Measurements from ENCODE around the gene PET117. TPM values are rescaled to one million over a fixed set of nuclear protein-coding genes. Genes with fewer than 3 reads are reported as not detected.
"Not testable (repeated sequence)": the region's sequence is repeated elsewhere in the genome, so short reads cannot be mapped to it uniquely, and the experiment has no call there.

The PET117 gene
- total RNA-seq, result 6.3 TPM

DNA sequence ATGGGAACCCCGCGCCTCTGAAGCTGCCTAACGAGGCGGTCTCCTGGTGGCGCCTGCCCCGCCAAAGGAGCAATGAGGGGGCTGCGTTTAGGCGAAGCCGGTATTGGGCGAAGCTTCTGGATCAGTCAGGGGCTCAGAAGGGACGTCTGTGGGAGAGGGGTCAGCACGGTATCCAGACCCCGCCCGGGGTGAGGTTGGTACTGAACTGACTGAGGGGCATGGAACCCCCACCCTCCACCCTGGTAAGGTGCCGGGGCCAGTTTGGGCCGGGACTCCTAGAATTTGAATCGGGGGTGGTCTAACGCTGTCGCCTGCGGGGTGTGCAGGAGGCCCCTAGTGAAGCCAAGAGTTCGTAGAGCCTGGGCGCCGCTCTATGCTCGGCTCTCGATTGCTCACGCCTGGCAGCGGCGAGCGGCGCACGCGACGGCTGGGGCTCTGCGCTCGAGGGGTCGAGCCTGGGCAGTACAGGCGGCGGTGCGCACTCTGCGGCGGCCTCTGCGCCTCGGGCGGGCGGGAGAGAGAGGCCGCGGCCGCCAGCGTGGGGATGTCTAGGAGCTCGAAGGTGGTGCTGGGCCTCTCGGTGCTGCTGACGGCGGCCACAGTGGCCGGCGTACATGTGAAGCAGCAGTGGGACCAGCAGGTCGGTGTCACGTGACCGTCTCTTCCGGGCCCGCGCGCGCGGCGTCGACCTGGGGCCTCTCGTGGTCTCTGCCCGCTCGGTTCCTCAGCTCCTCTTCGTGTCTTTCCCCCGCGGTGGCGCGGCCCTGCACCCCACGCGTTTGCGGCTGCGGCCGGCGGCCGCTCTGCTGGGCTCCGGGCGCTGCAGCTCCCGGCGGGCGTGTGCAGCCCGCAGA, at the start of gene PET117, which contains the start of gene KAT14:
Gene PET117 (plus strand): TSS at position 452 of the 854 bp plus-strand sequence. CDS start 93 bp downstream, at position 545.
Gene KAT14 (plus strand): TSS at position 452 of the 854 bp plus-strand sequence. CDS start 4,798 bp downstream, outside the sequence.
- ATAC-seq, result peak; percentile 97
- peak; percentile 93 for DNase-seq (ENCODE audit: low spot score)

DNA sequence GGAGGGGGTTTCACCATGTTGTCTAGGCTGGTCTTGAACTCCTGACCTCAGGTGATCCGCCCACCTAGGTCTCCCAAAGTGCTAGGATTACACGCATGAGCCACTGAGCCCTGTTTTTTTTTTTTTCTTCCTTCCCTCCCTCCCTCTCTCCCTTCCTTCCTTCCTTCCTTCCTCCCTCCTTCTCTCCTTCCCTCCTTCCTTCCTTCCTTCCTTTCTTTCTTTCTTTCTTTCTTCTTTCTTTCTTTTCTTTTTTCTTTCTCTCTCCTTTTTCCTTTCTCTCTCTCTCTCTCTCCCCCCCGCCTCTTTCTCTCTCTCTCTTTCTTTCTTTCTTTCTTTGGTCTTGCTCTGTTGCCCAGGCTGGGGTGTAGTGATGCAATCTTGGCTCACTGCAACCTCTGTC, 49.4 kb upstream of the PET117 start:
- not testable (repeated sequence) for ATAC-seq

DNA sequence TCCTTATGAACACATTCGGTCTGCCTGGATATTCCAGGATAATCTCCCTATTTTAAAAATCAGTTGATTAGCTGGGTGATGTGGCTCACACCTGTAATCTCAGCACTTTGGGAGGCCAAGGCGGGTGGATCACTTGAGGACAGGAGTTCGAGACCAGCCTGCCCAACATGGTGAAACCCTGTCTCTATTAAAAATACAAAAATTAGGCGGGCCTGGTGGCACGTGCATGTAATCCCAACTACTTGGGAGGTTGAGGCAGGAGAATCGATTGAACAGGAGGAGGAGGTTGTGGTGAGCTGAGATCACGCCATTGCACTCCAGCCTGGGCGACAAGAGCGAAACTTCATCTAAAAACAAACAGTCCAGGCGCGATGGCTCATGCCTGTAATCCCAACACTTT, 48.8 kb upstream of the PET117 start:
- ATAC-seq; DNase-seq (ENCODE audit: low spot score): not testable (repeated sequence)

More for the DNA sequence above, 49.4 kb upstream of the PET117 start:
- not testable (repeated sequence) for DNase-seq (ENCODE audit: low spot score)

GRCh38 chr20:18090044-18090443, 47.6 kb upstream of the PET117 start:
- ATAC-seq, result no peak
- DNase-seq (ENCODE audit: low spot score), result no peak

DNA sequence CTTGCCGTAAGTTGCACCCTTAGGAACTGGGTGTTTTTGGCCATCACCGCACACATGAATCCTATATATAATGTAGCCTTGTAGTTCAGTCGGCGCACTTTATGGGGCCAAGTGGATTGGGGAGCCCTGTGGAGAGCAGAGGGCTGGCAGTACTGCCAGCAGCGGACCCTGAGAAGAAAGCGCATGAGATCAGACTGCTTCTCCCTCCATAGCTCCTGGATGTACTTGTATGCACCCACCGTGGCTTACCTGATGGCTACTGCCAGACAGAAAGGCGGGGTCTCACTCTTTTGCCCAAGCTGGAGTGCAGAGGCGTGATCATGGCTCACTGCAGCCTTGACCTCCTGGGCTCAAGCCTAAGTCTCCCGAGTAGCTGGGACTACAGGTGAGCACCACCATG, 47.2 kb upstream of the PET117 start:
- ATAC-seq, result no peak
- DNase-seq (ENCODE audit: low spot score), result no peak

- no peak for ATAC-seq
- no peak for DNase-seq (ENCODE audit: low spot score)
Observed at GRCh38 chr20:18091623-18092022, 46.0 kb upstream of the PET117 start.

DNA sequence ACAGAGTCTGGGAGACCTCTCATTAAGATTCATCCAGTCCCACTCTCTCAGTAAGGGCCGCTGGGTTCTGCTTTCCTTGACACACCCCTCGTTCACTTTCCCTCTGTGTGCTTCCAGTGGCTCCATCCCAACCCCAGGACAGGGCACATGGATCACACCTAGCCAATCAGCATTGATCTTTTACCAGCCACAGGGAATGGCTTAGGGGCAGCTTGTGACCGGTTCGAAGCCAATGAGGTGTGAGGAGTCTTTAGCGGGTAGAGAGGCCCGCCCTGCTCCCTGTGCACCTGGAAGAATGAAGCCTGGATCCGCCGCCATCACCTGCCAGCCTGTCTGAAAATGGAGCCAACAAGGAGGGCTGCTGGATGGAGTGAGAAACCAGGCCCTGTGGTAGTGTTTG, 44.8 kb upstream of the PET117 start:
- ATAC-seq, result no peak
- DNase-seq (ENCODE audit: low spot score), result no peak

GRCh38 chr20:18093388-18093787, 44.3 kb upstream of the PET117 start:
- DNase-seq (ENCODE audit: low spot score), result no peak
- ATAC-seq, result no peak

DNA sequence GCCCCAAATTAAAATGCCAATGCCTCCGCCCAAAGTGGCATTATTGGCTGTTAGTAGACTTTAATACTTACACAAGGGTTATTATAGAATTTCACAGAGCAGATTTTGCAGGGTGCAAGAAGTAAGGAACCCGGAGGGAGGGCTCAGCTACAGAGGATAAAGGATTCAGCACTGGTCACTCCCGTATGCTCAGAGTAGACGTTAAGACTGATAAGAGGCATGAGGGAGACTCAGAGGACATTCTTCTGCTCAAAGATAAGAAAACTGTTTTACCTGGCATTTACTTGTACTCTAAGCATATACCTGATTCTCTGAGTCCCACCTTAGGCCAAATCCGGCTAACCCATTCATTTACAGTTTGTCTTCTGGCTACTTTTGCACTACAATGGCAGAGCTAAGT, 43.5 kb upstream of the PET117 start:
- ATAC-seq (no peak), DNase-seq (ENCODE audit: low spot score) (no peak)

DNA sequence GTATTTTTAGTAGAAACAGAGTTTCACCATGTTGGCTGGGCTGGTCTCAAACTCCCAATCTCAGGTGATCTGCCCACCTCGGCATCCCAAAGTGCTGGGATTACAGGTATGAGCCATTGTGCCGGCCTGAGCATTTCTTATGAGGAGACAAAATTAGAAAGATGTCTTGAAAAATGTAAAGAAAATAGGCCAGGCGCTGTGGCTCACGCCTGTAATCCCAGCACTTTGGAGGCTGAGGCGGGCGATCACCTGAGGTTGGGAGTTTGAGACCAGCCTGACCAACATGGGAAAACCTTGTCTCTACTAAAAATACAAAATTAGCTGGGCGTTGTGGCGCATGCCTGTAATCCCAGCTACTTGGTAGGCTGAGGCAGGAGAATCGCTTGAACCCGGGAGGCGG, 37.1 kb upstream of the PET117 start:
- not testable (repeated sequence) for ATAC-seq; DNase-seq (ENCODE audit: low spot score)

- DNase-seq (ENCODE audit: low spot score), result no peak
- no peak for ATAC-seq
Observed at GRCh38 chr20:18101125-18101810, 36.4 kb upstream of the PET117 start.

- no peak for DNase-seq (ENCODE audit: low spot score)
- no peak for ATAC-seq
Observed at GRCh38 chr20:18103497-18103896, 34.2 kb upstream of the PET117 start.

- DNase-seq (ENCODE audit: low spot score) (no peak), ATAC-seq (no peak)
Observed at GRCh38 chr20:18108326-18108725, 29.3 kb upstream of the PET117 start.

GRCh38 chr20:18128574-18128973, 9.1 kb upstream of the PET117 start:
- not testable (repeated sequence) for ATAC-seq; DNase-seq (ENCODE audit: low spot score)

DNA sequence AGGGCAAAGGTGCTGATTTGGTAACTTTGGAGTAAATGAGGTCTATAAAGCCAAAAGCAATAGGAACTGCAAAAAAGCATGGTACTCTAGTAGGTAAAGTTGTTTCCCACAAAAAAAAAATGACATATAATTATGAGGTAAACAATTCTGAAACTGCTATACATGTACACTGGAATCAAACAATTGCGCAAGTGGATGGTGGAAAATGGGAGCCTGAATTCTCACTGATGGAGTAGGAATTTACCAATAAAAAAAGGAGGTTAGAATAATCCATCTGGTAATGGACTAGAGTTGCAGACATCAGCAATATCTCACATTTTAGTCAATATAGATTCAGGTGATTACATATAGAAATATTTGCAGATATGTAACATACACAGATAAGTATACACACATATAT, 5.0 kb upstream of the PET117 start:
- ATAC-seq (no peak), DNase-seq (ENCODE audit: low spot score) (no peak)

DNA sequence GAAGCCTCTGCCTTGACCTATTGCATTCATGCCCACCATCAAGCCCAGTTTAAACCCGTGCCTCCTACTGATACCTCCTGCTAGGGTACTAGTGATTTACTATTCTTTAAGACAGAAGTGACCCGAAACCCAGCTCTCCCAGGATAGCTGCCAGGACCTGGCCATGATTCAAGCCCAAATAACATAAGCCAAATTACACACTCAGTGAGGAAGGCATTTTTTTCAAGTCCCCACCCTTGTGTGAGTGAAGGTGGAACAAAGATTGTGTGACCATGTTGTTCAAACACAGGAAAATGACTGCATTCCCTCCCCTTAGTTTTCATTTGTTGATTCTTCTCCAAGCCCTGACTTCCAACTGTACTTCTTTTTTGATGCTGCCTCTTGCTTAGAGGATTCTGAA, 3.7 kb upstream of the PET117 start:
- ATAC-seq, result no peak
- DNase-seq (ENCODE audit: low spot score), result no peak

GRCh38 chr20:18138266-18138582, 561 bp downstream of the PET117 start:
- DNase-seq (ENCODE audit: low spot score), result no peak
- ATAC-seq, result peak; percentile 55

GRCh38 chr20:18138639-18139583, 1.2 kb downstream of the PET117 start:
- DNase-seq (ENCODE audit: low spot score) (no peak), ATAC-seq (peak; percentile 20)

GRCh38 chr20:18139832-18140231, 2.2 kb downstream of the PET117 start:
- ATAC-seq (no peak), DNase-seq (ENCODE audit: low spot score) (no peak)

DNA sequence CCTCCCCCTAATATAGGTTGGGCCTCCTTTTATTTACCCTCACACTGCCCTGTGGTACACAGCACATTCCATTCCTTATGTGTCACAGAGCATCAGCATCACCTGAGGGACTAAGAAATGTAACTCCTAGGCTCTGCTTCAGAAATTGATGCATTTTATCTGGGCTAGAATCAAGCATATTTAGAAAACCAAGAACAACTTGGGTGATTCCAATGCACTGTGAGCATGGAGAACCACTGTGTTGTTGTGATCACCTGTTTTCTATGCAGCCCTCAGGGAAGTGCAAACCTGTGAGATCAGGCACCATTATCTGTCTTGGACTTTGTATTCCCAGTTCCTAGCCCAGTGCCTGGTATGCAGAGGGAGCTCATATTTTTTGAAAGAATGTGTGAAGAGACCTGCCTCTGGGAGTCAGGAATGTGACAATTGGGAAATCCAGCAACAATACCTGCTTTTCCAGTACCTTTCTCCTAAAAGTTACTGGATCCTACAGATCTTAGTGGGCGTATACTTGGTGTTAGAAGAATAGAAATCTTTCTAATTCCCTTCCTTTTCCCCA, 7.0 kb downstream of the PET117 start:
- no peak for DNase-seq (ENCODE audit: low spot score)
- peak; percentile 41 for ATAC-seq

GRCh38 chr20:18154342-18154741, 16.7 kb downstream of the PET117 start:
- DNase-seq (ENCODE audit: low spot score) (no peak), ATAC-seq (no peak)
